Measurements from ENCODE around the gene EDDM13. TPM values are rescaled to one million over a fixed set of nuclear protein-coding genes. Genes with fewer than 3 reads are reported as not detected.
"Not testable (repeated sequence)": the region's sequence is repeated elsewhere in the genome, so short reads cannot be mapped to it uniquely, and the experiment has no call there.

EDDM13 gene
- total and polyA plus RNA-seq, 2 donors from 2014 or later, result 0.54 to 1.6 TPM

DNA sequence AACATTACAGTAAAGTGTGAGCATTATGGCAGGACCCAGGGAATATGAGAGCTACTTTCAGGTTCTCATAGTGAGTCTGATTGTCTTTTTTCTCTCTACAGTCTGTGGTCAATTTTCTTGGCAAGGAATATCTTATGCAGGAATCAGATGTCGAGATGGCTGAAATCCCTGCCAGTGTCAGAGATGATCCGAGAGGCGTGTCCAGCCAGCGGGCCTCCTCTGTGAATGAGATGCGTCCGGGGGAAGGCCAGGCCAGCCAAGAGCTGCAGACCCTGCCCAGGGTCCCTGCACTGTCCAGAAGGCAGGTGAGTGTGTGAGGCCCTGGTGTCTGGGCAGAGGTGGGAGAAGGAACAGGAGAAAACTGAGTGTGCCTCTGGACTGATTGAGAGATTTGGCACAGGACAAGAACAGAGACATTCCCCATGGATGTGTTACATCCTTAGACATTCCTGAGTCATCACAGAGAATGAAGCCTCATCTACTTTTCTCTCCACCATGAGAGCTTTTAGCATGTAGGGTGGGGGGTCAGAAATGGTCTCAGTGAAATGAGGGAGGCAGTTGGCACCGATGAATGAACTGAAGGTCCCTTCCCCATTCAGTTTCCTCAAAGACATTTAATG lies 27.3 kb upstream of the EDDM13 start:
- Histone ChIP-seq H3K9ac (ENCODE audit: low read length in 3 of 3) (no peak overlapping the region), H3K27ac (ENCODE audit: low read depth in 2 of 2, low read length in 2 of 2) (no peak overlapping the region), H3K4me1 (ENCODE audit: control insufficient read depth in 2 of 3, insufficient read depth in 2 of 3, low read depth in 1 of 3, low read length in 3 of 3) (no peaks in the 10 kb centered on the region), H3K27me3 (ENCODE audit: control insufficient read depth, insufficient read depth, low read length) (no peaks in the 10 kb centered on the region), H3K4me3 (ENCODE audit: low read length in 3 of 3) (no peak overlapping the region), H3K36me3 (ENCODE audit: control insufficient read depth in 2 of 3, insufficient read depth in 3 of 3, low read length in 3 of 3) (no peaks in the 10 kb centered on the region), H3K9me3 (ENCODE audit: control insufficient read depth in 2 of 3, insufficient read depth in 1 of 3, low read length in 3 of 3) (no peaks in the 10 kb centered on the region)
- TF ChIP-seq, protein P1, sequence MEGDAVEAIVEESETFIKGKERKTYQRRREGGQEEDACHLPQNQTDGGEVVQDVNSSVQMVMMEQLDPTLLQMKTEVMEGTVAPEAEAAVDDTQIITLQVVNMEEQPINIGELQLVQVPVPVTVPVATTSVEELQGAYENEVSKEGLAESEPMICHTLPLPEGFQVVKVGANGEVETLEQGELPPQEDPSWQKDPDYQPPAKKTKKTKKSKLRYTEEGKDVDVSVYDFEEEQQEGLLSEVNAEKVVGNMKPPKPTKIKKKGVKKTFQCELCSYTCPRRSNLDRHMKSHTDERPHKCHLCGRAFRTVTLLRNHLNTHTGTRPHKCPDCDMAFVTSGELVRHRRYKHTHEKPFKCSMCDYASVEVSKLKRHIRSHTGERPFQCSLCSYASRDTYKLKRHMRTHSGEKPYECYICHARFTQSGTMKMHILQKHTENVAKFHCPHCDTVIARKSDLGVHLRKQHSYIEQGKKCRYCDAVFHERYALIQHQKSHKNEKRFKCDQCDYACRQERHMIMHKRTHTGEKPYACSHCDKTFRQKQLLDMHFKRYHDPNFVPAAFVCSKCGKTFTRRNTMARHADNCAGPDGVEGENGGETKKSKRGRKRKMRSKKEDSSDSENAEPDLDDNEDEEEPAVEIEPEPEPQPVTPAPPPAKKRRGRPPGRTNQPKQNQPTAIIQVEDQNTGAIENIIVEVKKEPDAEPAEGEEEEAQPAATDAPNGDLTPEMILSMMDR (IDR thresholded peaks at IDR 0.05; ENCODE audit: borderline replicate concordance, extremely low read depth, insufficient read depth), result no peak
- no peak for DNase-seq
- intact Hi-C loops (cut with DNase I), result no loop called here
- no peak for FAIRE-seq

- H3K4me3 ChIP-seq (ENCODE audit: low read length in 3 of 3); H3K27me3 ChIP-seq (ENCODE audit: control insufficient read depth, insufficient read depth, low read length); FAIRE-seq; intact Hi-C loops (cut with DNase I); H3K36me3 ChIP-seq (ENCODE audit: control insufficient read depth in 2 of 3, insufficient read depth in 3 of 3, low read length in 3 of 3); H3K27ac ChIP-seq (ENCODE audit: low read depth in 2 of 2, low read length in 2 of 2); H3K4me1 ChIP-seq (ENCODE audit: control insufficient read depth in 2 of 3, insufficient read depth in 2 of 3, low read depth in 1 of 3, low read length in 3 of 3); H3K9ac ChIP-seq (ENCODE audit: low read length in 3 of 3); DNase-seq; H3K9me3 ChIP-seq (ENCODE audit: control insufficient read depth in 2 of 3, insufficient read depth in 1 of 3, low read length in 3 of 3): not testable (repeated sequence)
Measured at GRCh38 chr19:56245764-56246163, 26.8 kb upstream of the EDDM13 start.

- H3K4me3 ChIP-seq (ENCODE audit: low read length in 3 of 3); H3K27ac ChIP-seq (ENCODE audit: low read depth in 2 of 2, low read length in 2 of 2); H3K9ac ChIP-seq (ENCODE audit: low read length in 3 of 3); FAIRE-seq; intact Hi-C loops (cut with DNase I); H3K4me1 ChIP-seq (ENCODE audit: control insufficient read depth in 2 of 3, insufficient read depth in 2 of 3, low read depth in 1 of 3, low read length in 3 of 3); H3K9me3 ChIP-seq (ENCODE audit: control insufficient read depth in 2 of 3, insufficient read depth in 1 of 3, low read length in 3 of 3); H3K27me3 ChIP-seq (ENCODE audit: control insufficient read depth, insufficient read depth, low read length); DNase-seq; H3K36me3 ChIP-seq (ENCODE audit: control insufficient read depth in 2 of 3, insufficient read depth in 3 of 3, low read length in 3 of 3): not testable (repeated sequence)
Measured at GRCh38 chr19:56248736-56249338, 23.7 kb upstream of the EDDM13 start.

GRCh38 chr19:56252699-56253422 lies 19.7 kb upstream of the EDDM13 start:
- Histone ChIP-seq H3K27ac (ENCODE audit: low read depth in 2 of 2, low read length in 2 of 2) (no peak overlapping the region), H3K27me3 (ENCODE audit: control insufficient read depth, insufficient read depth, low read length) (no peaks in the 10 kb centered on the region), H3K4me1 (ENCODE audit: control insufficient read depth in 2 of 3, insufficient read depth in 2 of 3, low read depth in 1 of 3, low read length in 3 of 3) (no peaks in the 10 kb centered on the region), H3K4me3 (ENCODE audit: low read length in 3 of 3) (no peak overlapping the region), H3K9me3 (ENCODE audit: control insufficient read depth in 2 of 3, insufficient read depth in 1 of 3, low read length in 3 of 3) (no peaks in the 10 kb centered on the region), H3K36me3 (ENCODE audit: control insufficient read depth in 2 of 3, insufficient read depth in 3 of 3, low read length in 3 of 3) (no peaks in the 10 kb centered on the region), H3K9ac (ENCODE audit: low read length in 3 of 3) (no peak overlapping the region)
- intact Hi-C loops (cut with DNase I), result no loop called here
- TF ChIP-seq, protein P1 (IDR thresholded peaks at IDR 0.05; ENCODE audit: borderline replicate concordance, extremely low read depth, insufficient read depth), result peak; percentile 61
- FAIRE-seq (no peak), DNase-seq (peak; percentile 83 to 90 (median 86))

Data from kidney (tissue), 14 donors.